OCI-LY7 (cell line): ENCODE measurements around the gene LHPP.

Source experiments
- EZH2phosphoT487 ChIP-seq: fragments of 200-600 bp; sonication (generic); IDR thresholded peaks from 2 replicates; pipeline ENCODE4 v1.6.1; 2018; ENCODE audit warnings: low read depth, borderline replicate concordance, mild to moderate bottlenecking, mixed run types, antibody characterized with exemption, low read length, moderate library complexity, mixed read lengths
- TF ChIP-seq, protein P1 (sequence below): fragments of 200-600 bp; sonication (generic); conservative IDR thresholded peaks from 2 replicates; pipeline ENCODE4 v1.5.1; 2014; ENCODE audit warnings: mild to moderate bottlenecking, antibody characterized with exemption, low read length, moderate library complexity, mixed read lengths

DNA sequence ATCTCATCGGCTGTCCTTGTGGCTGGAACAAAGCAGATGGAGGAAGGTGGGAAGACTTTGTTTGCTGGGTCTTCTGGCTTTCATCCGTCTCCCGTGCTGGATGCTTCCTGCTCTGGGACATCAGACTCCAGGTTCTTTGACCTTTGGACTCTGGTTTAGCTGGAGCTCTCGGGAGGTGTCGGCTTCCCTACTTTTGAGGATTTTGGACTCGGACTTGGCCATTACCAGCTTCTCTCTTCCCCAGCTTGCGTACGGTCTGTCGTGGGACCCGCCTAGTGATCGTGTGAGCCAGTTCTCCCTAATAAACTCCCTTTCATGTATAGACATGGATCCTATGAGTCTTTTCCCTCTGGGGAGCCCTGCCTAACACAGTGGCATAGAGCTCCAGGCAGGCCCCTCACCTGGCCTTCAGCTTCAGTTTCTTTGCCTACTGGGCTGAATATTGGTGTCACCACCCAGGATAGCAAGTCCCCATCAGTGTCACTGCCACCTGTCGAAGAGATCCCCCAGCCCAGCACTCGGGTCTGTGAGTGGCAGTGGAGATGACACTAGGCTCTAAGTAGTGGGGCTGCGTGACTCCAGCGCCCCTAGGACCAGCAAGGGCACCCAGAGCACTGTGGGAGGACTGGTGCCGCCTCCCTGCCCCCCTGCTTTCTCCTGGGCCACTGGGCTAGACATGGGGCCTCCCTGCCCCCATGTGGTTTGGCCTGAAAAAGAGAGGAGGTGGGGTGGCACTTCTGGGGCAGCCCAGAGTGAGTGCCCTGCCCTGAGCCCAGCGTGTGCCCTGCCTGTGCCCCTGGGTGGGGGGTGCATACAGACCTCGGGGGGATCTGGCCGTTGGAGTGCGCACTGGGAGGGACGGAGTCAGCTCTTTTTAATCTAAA lies 135.6 kb downstream of the LHPP start:
- TF ChIP-seq, protein P1, sequence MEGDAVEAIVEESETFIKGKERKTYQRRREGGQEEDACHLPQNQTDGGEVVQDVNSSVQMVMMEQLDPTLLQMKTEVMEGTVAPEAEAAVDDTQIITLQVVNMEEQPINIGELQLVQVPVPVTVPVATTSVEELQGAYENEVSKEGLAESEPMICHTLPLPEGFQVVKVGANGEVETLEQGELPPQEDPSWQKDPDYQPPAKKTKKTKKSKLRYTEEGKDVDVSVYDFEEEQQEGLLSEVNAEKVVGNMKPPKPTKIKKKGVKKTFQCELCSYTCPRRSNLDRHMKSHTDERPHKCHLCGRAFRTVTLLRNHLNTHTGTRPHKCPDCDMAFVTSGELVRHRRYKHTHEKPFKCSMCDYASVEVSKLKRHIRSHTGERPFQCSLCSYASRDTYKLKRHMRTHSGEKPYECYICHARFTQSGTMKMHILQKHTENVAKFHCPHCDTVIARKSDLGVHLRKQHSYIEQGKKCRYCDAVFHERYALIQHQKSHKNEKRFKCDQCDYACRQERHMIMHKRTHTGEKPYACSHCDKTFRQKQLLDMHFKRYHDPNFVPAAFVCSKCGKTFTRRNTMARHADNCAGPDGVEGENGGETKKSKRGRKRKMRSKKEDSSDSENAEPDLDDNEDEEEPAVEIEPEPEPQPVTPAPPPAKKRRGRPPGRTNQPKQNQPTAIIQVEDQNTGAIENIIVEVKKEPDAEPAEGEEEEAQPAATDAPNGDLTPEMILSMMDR, result no peak
- no peak for TF ChIP-seq EZH2phosphoT487
